GM12878 (cell line): ENCODE data around the gene ZNF32. TPM values are rescaled to one million over a fixed set of nuclear protein-coding genes. Genes with fewer than 3 reads are reported as not detected.
A peak's percentile ranks its signal among the peaks of the same experiment; 100 is the strongest.

ENCODE experiments used
- BACH1 ChIP-seq: fragments of 450-650 bp; IDR thresholded peaks from 2 replicates; pipeline ENCODE4 v1.6.1; 2017; ENCODE audit warnings: mild to moderate bottlenecking, borderline replicate concordance
- BMI1 ChIP-seq: fragments of 450-650 bp; IDR thresholded peaks from 2 replicates; pipeline ENCODE4 v1.6.1; 2016; ENCODE audit warnings: mild to moderate bottlenecking, moderate library complexity, borderline replicate concordance
- BRCA1 ChIP-seq: IDR thresholded peaks from 2 replicates; pipeline ENCODE4 v1.6.1; 2011; ENCODE audit warnings: low read depth, low read length, improper control_type of control experiment
- EED ChIP-seq: sonication (generic); IDR thresholded peaks from 2 replicates; pipeline ENCODE4 v1.6.1; 2016; ENCODE audit warnings: antibody characterized with exemption, low read depth
- ESRRA ChIP-seq: IDR thresholded peaks from 2 replicates; pipeline ENCODE4 v1.6.1; 2012; ENCODE audit warnings: mild to moderate bottlenecking, low read length, improper control_type of control experiment
- ETV6 ChIP-seq, 2 experiments: fragments of 450-650 bp in 1 of 2; IDR thresholded peaks in 1 of 2; conservative IDR thresholded peaks in 1 of 2; 2 replicates each; pipeline ENCODE4 v1.6.1; 2014; ENCODE audit warnings: antibody characterized with exemption in 1 of 2, borderline replicate concordance in 1 of 2, low read depth in 1 of 2, mild to moderate bottlenecking in 1 of 2, moderate library complexity in 1 of 2
- FOXM1 ChIP-seq: IDR thresholded peaks from 2 replicates; pipeline ENCODE4 v1.6.1; 2012; ENCODE audit warnings: low read depth, mild to moderate bottlenecking, inconsistent platforms, low read length, moderate library complexity
- GABPA ChIP-seq: IDR thresholded peaks from 2 replicates; pipeline ENCODE4 v1.6.1; 2014; ENCODE audit warnings: antibody characterized with exemption, low read depth, mild to moderate bottlenecking, inconsistent platforms
- HDAC6 ChIP-seq: fragments of 200-600 bp; sonication (generic); IDR thresholded peaks from one replicate; pipeline ENCODE4 v1.8.0; 2017; ENCODE audit warnings: antibody characterized with exemption; ENCODE audit not compliant: unreplicated experiment
- IKZF2 ChIP-seq, 2 experiments: fragments of 450-650 bp; IDR thresholded peaks; 2 replicates each; pipeline ENCODE4 v1.6.1; 2017; ENCODE audit warnings: mild to moderate bottlenecking in 2 of 2, moderate library complexity in 2 of 2
- KDM1A ChIP-seq: fragments of 200-600 bp; sonication (generic); IDR thresholded peaks from 2 replicates; pipeline ENCODE4 v1.6.1; 2016; ENCODE audit warnings: borderline replicate concordance
- MTA2 ChIP-seq: fragments of 450-650 bp; IDR thresholded peaks from 2 replicates; pipeline ENCODE4 v1.6.1; 2016; ENCODE audit warnings: low read depth, mild to moderate bottlenecking, moderate library complexity
- NFIC ChIP-seq: IDR thresholded peaks from 2 replicates; pipeline ENCODE4 v1.6.1; 2012; ENCODE audit warnings: low read depth, mild to moderate bottlenecking, inconsistent platforms, low read length, moderate library complexity
- NFXL1 ChIP-seq: fragments of 450-650 bp; IDR thresholded peaks from 2 replicates; pipeline ENCODE4 v1.6.1; 2017; ENCODE audit warnings: antibody characterized with exemption, mild to moderate bottlenecking, borderline replicate concordance
- NR2C2 ChIP-seq: IDR thresholded peaks from 2 replicates; pipeline ENCODE4 v1.6.1; 2011; ENCODE audit warnings: borderline replicate concordance, low read depth; ENCODE audit not compliant: control insufficient read depth, insufficient read length
- NR2F1 ChIP-seq: fragments of 450-650 bp; conservative IDR thresholded peaks from 2 replicates; pipeline ENCODE4 v1.6.1; 2017; ENCODE audit warnings: mild to moderate bottlenecking
- PML ChIP-seq: IDR thresholded peaks from 2 replicates; pipeline ENCODE4 v1.6.1; 2012; ENCODE audit warnings: low read length, inconsistent platforms
- RAD21 ChIP-seq: IDR thresholded peaks from 2 replicates; pipeline ENCODE4 v1.6.1; 2011; ENCODE audit warnings: mild to moderate bottlenecking, low read depth, low read length, moderate library complexity; ENCODE audit not compliant: insufficient read depth
- SP1 ChIP-seq: IDR thresholded peaks from one replicate; pipeline ENCODE4 v1.6.1; 2011; ENCODE audit warnings: low read depth, low read length
- SREBF2 ChIP-seq: IDR thresholded peaks from 2 replicates; pipeline ENCODE4 v1.6.1; 2012; ENCODE audit warnings: mild to moderate bottlenecking, low read length
- USF1 ChIP-seq: IDR thresholded peaks from 2 replicates; pipeline ENCODE4 v1.6.1; 2011; ENCODE audit warnings: borderline replicate concordance, low read depth, mild to moderate bottlenecking, moderate library complexity, mixed read lengths, low read length; ENCODE audit not compliant: insufficient read depth; ENCODE audit errors: extremely low read length
- WRNIP1 ChIP-seq: IDR thresholded peaks from 2 replicates; pipeline ENCODE4 v1.6.1; 2011; ENCODE audit warnings: low read depth, low read length, improper control_type of control experiment, borderline replicate concordance
- YBX1 ChIP-seq: fragments of 450-650 bp; IDR thresholded peaks from 2 replicates; pipeline ENCODE4 v1.6.1; 2016; ENCODE audit warnings: antibody characterized with exemption
- ZZZ3 ChIP-seq: IDR thresholded peaks from 2 replicates; pipeline ENCODE4 v1.6.1; 2011; ENCODE audit warnings: low read depth; ENCODE audit not compliant: control insufficient read depth, insufficient read length
- polyA plus RNA-seq, 11 experiments: library from polyadenylated mRNA; depleted of rRNA in 4 of 11; unstranded in 6 of 11; stranded (reverse) in 5 of 11; fragments of >200 nt; fragmentation: Nextera tagmentation in 4 of 11; fragmentation: Illumina TruSeq in 1 of 11; extraction: Ambion mirVana in 4 of 11; extraction: Trizol in 1 of 11; gene quantifications; 1 replicate in 1 of 11; 2 replicates in 10 of 11; pipeline versions ENCODE4 v1.2.1 to v1.2.3, GENCODE V29; 2011 to 2016; ENCODE audit warnings: inconsistent platforms in 2 of 11, missing spikeins in 2 of 11, low read depth in 1 of 11
- total RNA-seq, 4 experiments: library from RNA; depleted of rRNA in 3 of 4; stranded (reverse); fragments of >200 nt in 3 of 4; fragmentation: Illumina TruSeq in 1 of 4; extraction: Trizol in 1 of 4; gene quantifications; 2 replicates each; pipeline versions ENCODE4 v1.2.1 to v1.2.3, GENCODE V29; 2013 to 2021
- TF ChIP-seq, protein P1 (sequence below): IDR thresholded peaks from 2 replicates; pipeline ENCODE4 v1.6.1; 2012; ENCODE audit warnings: low read length, inconsistent platforms
- TF ChIP-seq, protein P2 (sequence below): fragments of 450-650 bp; conservative IDR thresholded peaks from 2 replicates; pipeline ENCODE4 v1.6.1; 2017; ENCODE audit warnings: mild to moderate bottlenecking, moderate library complexity
- TF ChIP-seq, protein P3 (sequence below): IDR thresholded peaks from 2 replicates; pipeline ENCODE4 v1.6.1; 2011; ENCODE audit warnings: mild to moderate bottlenecking, low read depth, low read length, moderate library complexity; ENCODE audit not compliant: insufficient replicate concordance

Gene ZNF32
- total and polyA plus RNA-seq, 10 of the 15 experiments (the other 5 are each of a cell fraction or from before 2014, with no cell fraction given) = 1.9 to 23.0 (median 3.4) TPM

GRCh38 chr10:43671659-43672531 is 23.2 kb upstream of the ZNF32 start (continued):
- TF ChIP-seq, protein P1, sequence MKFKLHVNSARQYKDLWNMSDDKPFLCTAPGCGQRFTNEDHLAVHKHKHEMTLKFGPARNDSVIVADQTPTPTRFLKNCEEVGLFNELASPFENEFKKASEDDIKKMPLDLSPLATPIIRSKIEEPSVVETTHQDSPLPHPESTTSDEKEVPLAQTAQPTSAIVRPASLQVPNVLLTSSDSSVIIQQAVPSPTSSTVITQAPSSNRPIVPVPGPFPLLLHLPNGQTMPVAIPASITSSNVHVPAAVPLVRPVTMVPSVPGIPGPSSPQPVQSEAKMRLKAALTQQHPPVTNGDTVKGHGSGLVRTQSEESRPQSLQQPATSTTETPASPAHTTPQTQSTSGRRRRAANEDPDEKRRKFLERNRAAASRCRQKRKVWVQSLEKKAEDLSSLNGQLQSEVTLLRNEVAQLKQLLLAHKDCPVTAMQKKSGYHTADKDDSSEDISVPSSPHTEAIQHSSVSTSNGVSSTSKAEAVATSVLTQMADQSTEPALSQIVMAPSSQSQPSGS = no peak
- TF ChIP-seq IKZF2 (IDR thresholded peaks at IDR 0.05) (no peak), WRNIP1 (no peak), YBX1 (no peak), BACH1 (no peak), NFXL1 (no peak), NR2F1 (peak; percentile 90), HDAC6 (no peak), NR2C2 (no peak), SREBF2 (no peak), GABPA (no peak), RAD21 (peak; percentile 92), ESRRA (no peak), EED (no peak), USF1 (no peak), BMI1 (no peak), SP1 (no peak), NFIC (no peak), MTA2 (no peak), BRCA1 (no peak), FOXM1 (no peak), ZZZ3 (no peak), ETV6 (conservative IDR thresholded peaks at IDR 0.05 in 1 of 2, IDR thresholded peaks at IDR 0.05 in 1 of 2; ENCODE audit: borderline replicate concordance in 1 of 2, low read depth in 1 of 2) (no peak), KDM1A (no peak), PML (no peak)
- TF ChIP-seq, protein P2, sequence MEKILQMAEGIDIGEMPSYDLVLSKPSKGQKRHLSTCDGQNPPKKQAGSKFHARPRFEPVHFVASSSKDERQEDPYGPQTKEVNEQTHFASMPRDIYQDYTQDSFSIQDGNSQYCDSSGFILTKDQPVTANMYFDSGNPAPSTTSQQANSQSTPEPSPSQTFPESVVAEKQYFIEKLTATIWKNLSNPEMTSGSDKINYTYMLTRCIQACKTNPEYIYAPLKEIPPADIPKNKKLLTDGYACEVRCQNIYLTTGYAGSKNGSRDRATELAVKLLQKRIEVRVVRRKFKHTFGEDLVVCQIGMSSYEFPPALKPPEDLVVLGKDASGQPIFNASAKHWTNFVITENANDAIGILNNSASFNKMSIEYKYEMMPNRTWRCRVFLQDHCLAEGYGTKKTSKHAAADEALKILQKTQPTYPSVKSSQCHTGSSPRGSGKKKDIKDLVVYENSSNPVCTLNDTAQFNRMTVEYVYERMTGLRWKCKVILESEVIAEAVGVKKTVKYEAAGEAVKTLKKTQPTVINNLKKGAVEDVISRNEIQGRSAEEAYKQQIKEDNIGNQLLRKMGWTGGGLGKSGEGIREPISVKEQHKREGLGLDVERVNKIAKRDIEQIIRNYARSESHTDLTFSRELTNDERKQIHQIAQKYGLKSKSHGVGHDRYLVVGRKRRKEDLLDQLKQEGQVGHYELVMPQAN = no peak
- TF ChIP-seq, protein P3, sequence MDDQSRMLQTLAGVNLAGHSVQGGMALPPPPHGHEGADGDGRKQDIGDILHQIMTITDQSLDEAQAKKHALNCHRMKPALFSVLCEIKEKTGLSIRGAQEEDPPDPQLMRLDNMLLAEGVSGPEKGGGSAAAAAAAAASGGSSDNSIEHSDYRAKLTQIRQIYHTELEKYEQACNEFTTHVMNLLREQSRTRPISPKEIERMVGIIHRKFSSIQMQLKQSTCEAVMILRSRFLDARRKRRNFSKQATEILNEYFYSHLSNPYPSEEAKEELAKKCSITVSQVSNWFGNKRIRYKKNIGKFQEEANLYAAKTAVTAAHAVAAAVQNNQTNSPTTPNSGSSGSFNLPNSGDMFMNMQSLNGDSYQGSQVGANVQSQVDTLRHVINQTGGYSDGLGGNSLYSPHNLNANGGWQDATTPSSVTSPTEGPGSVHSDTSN = no peak
